SU-DHL-6 (cell line): ENCODE results near the gene ADCY3.

Source experiments
- H2AFZ ChIP-seq: fragments of 200-600 bp; sonication (generic); 2 replicates; pipeline ENCODE4 v1.6.1; 2014; ENCODE audit warnings: low read depth, mild to moderate bottlenecking, moderate library complexity, mixed read lengths, antibody characterized with exemption, low read length; ENCODE audit not compliant: severe bottlenecking
- H3F3A ChIP-seq: fragments of 200-600 bp; shearing (Covaris generic); 2 replicates; pipeline ENCODE4 v1.6.0; 2016; ENCODE audit warnings: antibody characterized with exemption, mild to moderate bottlenecking; ENCODE audit not compliant: insufficient read depth
- H3K27ac ChIP-seq: fragments of 200-600 bp; sonication (generic); 2 replicates; pipeline ENCODE4 v1.5.1; 2016; ENCODE audit warnings: low read depth, mild to moderate bottlenecking, low read length, moderate library complexity, mixed read lengths
- H3K27me3 ChIP-seq: fragments of 200-600 bp; sonication (generic), shearing (Covaris generic); 2 replicates; pipeline ENCODE4 v1.6.0; 2014; ENCODE audit warnings: mild to moderate bottlenecking, low read length
- H3K36me3 ChIP-seq: fragments of 200-600 bp; sonication (generic); 2 replicates; pipeline ENCODE4 v1.6.1; 2014; ENCODE audit warnings: mild to moderate bottlenecking, low read length, mixed read lengths
- H3K4me2 ChIP-seq: fragments of 300-600, 200-600 bp; shearing (Covaris generic), sonication (generic); 2 replicates; pipeline ENCODE4 v1.6.0; 2014; ENCODE audit warnings: low read length, low read depth, mild to moderate bottlenecking; ENCODE audit not compliant: poor library complexity, severe bottlenecking
- H3K4me3 ChIP-seq: fragments of 200-600 bp; sonication (generic); 2 replicates; pipeline ENCODE4 v1.5.1; 2014; ENCODE audit warnings: antibody characterized with exemption, low read length, mild to moderate bottlenecking, mixed read lengths; ENCODE audit not compliant: insufficient read depth, poor library complexity, severe bottlenecking
- H3K79me2 ChIP-seq: fragments of 200-600 bp; sonication (generic); 2 replicates; pipeline ENCODE4 v1.6.1; 2014; ENCODE audit warnings: mild to moderate bottlenecking, low read length, moderate library complexity; ENCODE audit not compliant: insufficient read depth
- H3K9ac ChIP-seq: fragments of 200-600 bp; sonication (generic); 2 replicates; pipeline ENCODE4 v1.7.0; 2014; ENCODE audit warnings: mild to moderate bottlenecking, low read length
- H3K9me2 ChIP-seq: fragments of 200-600 bp; sonication (generic); replicated peaks from 2 replicates; pipeline ENCODE4 v1.6.1; 2014; ENCODE audit warnings: low read length; ENCODE audit not compliant: insufficient read depth
- H3K9me3 ChIP-seq: fragments of 200-600 bp; sonication (generic); 2 replicates; pipeline ENCODE4 v1.6.1; 2014; ENCODE audit warnings: low read length, mixed read lengths; ENCODE audit not compliant: insufficient read depth
- H4K20me1 ChIP-seq: fragments of 200-600 bp; sonication (generic); 2 replicates; pipeline ENCODE4 v1.6.1; 2014; ENCODE audit warnings: low read depth, mild to moderate bottlenecking, antibody characterized with exemption, low read length, moderate library complexity, mixed read lengths
- EZH2phosphoT487 ChIP-seq: fragments of 200-600 bp; sonication (generic), shearing (Covaris generic); conservative IDR thresholded peaks from 2 replicates; pipeline ENCODE4 v1.6.1; 2018; ENCODE audit warnings: mild to moderate bottlenecking, antibody characterized with exemption, low read length, moderate library complexity, mixed read lengths
- TF ChIP-seq, protein P1 (sequence below): fragments of 200-600 bp; sonication (generic); IDR thresholded peaks from one replicate; pipeline ENCODE4 v1.5.1; 2017; ENCODE audit warnings: antibody characterized with exemption, mild to moderate bottlenecking, low read length, moderate library complexity; ENCODE audit not compliant: insufficient read depth, poor library complexity, severe bottlenecking

The ADCY3 gene

DNA sequence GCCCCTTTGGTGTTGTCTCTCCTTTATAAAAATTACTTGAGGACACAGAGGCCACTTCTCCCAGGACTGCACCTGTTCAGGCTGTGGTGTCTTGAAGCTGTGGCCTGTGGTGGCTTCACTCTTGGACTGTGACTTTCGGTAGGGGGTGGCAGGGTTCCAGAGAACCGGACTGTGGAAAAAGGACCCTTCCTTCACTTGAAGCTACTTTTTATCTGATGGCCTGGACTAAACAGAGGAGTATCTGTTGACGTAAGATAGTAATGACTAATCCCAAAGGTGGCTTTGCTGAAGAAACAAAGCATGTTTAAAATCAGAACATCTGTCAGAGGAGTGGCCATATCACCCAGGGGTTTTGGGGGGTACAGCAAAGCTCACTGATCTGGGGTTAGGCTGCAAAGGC, 66.0 kb downstream of the ADCY3 start:
- H3K79me2 ChIP-seq, result no peaks in the 10 kb centered on the region
- H3K9me2 ChIP-seq, result no peaks in the 10 kb centered on the region
- H3K27me3 ChIP-seq, result no peaks in the 10 kb centered on the region
- no peaks in the 10 kb centered on the region for H4K20me1 ChIP-seq
- no peaks in the 10 kb centered on the region for H3K9me3 ChIP-seq
- H3K4me2 ChIP-seq, result no peak overlapping the region
- no peaks in the 10 kb centered on the region for H3F3A ChIP-seq
- TF ChIP-seq EZH2phosphoT487, result no peak
- TF ChIP-seq, protein P1, sequence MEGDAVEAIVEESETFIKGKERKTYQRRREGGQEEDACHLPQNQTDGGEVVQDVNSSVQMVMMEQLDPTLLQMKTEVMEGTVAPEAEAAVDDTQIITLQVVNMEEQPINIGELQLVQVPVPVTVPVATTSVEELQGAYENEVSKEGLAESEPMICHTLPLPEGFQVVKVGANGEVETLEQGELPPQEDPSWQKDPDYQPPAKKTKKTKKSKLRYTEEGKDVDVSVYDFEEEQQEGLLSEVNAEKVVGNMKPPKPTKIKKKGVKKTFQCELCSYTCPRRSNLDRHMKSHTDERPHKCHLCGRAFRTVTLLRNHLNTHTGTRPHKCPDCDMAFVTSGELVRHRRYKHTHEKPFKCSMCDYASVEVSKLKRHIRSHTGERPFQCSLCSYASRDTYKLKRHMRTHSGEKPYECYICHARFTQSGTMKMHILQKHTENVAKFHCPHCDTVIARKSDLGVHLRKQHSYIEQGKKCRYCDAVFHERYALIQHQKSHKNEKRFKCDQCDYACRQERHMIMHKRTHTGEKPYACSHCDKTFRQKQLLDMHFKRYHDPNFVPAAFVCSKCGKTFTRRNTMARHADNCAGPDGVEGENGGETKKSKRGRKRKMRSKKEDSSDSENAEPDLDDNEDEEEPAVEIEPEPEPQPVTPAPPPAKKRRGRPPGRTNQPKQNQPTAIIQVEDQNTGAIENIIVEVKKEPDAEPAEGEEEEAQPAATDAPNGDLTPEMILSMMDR, result no peak
- no peak overlapping the region for H3K9ac ChIP-seq
- no peak overlapping the region for H3K4me3 ChIP-seq
- no peaks in the 10 kb centered on the region for H3K36me3 ChIP-seq
- H3K27ac ChIP-seq, result no peak overlapping the region
- no peak overlapping the region for H2AFZ ChIP-seq

DNA sequence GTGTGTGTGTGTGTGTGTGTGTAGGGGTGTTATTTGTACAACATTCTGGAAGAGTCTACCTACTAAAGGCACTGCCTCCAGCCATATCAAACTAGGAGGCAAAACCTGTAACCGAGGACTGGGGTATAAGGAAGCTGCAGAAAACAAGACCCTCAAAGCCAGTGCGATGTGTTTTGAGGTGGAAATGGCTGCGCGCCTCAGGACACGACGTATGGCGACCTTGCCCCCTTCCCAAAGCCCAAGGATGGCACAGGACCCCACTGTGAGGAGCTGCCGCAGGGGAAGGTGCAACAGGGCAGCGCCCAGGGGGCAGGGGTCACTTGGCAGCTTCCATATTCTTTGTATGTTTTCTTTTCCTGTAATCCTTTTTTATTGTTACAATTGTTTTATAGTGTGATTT, 67.0 kb downstream of the ADCY3 start:
- Histone ChIP-seq H3K9me2 (no peaks in the 10 kb centered on the region), H3K36me3 (no peaks in the 10 kb centered on the region), H3F3A (no peaks in the 10 kb centered on the region), H3K4me2 (no peak overlapping the region), H3K9ac (no peak overlapping the region), H3K27ac (no peak overlapping the region), H3K9me3 (no peaks in the 10 kb centered on the region), H3K27me3 (no peaks in the 10 kb centered on the region), H4K20me1 (no peaks in the 10 kb centered on the region), H2AFZ (no peak overlapping the region), H3K4me3 (no peak overlapping the region), H3K79me2 (no peaks in the 10 kb centered on the region)
- TF ChIP-seq, protein P1, result no peak
- no peak for TF ChIP-seq EZH2phosphoT487

DNA sequence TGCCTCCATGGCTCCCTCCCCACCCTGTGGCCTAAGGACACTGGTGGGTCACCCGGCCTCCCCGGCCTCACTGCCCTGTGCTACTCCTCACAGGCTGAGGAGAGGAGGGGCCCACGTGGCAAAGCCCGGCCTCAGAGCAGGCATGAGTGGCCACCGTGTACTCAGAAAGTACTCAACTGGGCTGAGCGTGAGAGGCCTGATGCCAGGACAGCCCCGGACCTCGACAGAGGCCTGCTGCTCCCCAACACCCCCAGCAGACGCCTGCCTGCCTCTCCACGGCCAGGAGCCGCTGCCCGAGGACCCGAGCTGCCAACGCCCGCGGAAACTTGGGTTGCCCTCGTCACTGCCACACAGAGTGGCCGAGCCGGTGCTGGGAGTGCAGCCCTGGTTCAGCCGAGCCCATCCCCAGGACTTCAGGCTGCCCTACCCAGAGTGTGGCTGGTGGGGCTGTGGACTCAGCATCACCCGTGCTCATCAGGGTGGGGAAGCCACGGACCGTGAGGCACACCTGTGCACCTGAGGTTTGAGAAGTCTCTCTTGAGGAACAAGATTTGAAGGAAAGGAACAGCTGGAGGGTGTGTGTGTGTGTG, 67.5 kb downstream of the ADCY3 start:
- no peaks in the 10 kb centered on the region for H3F3A ChIP-seq
- no peak overlapping the region for H3K4me3 ChIP-seq
- no peak overlapping the region for H3K9ac ChIP-seq
- no peak overlapping the region for H2AFZ ChIP-seq
- H3K79me2 ChIP-seq, result no peaks in the 10 kb centered on the region
- H3K9me2 ChIP-seq, result no peaks in the 10 kb centered on the region
- no peaks in the 10 kb centered on the region for H4K20me1 ChIP-seq
- H3K9me3 ChIP-seq, result no peaks in the 10 kb centered on the region
- H3K36me3 ChIP-seq, result no peaks in the 10 kb centered on the region
- H3K4me2 ChIP-seq, result no peak overlapping the region
- H3K27me3 ChIP-seq, result no peaks in the 10 kb centered on the region
- TF ChIP-seq EZH2phosphoT487, result no peak
- TF ChIP-seq, protein P1, result no peak
- no peak overlapping the region for H3K27ac ChIP-seq

DNA sequence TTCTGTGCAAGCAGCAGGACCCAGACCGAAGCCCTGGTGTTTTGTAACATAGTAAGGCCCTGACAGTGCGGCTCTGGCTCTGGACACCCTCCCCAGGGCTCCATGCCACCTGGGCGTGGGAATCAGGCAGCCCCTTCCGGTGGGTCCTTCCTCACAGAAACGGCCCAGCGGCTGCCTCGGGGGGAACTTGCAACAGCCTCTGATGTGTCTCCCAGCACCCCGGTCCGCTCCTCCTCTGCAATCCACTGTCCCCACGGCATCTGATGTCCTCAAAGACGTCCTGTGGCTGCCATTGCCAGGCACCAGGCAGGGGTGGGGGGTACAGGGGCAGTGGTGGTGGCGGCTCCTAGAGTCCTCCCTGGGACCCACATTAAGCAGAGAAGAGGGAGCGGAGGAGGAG, 68.0 kb downstream of the ADCY3 start:
- H3K4me3 ChIP-seq, result no peak overlapping the region
- H3K27ac ChIP-seq, result no peak overlapping the region
- H3K27me3 ChIP-seq, result no peaks in the 10 kb centered on the region
- H3K9me2 ChIP-seq, result no peaks in the 10 kb centered on the region
- no peaks in the 10 kb centered on the region for H3K9me3 ChIP-seq
- no peak overlapping the region for H2AFZ ChIP-seq
- TF ChIP-seq, protein P1, result no peak
- no peak for TF ChIP-seq EZH2phosphoT487
- no peaks in the 10 kb centered on the region for H3F3A ChIP-seq
- no peak overlapping the region for H3K9ac ChIP-seq
- no peaks in the 10 kb centered on the region for H3K36me3 ChIP-seq
- H4K20me1 ChIP-seq, result no peaks in the 10 kb centered on the region
- H3K4me2 ChIP-seq, result no peak overlapping the region
- no peaks in the 10 kb centered on the region for H3K79me2 ChIP-seq
